ENCODE measurements around the gene PLCB2. TPM values are rescaled to one million over a fixed set of nuclear protein-coding genes. Genes with fewer than 3 reads are reported as not detected.

Gene PLCB2
- polyA plus RNA-seq, 12 donors: 5.2 to 36.6 (median 7.5) TPM; not detected in 1

DNA sequence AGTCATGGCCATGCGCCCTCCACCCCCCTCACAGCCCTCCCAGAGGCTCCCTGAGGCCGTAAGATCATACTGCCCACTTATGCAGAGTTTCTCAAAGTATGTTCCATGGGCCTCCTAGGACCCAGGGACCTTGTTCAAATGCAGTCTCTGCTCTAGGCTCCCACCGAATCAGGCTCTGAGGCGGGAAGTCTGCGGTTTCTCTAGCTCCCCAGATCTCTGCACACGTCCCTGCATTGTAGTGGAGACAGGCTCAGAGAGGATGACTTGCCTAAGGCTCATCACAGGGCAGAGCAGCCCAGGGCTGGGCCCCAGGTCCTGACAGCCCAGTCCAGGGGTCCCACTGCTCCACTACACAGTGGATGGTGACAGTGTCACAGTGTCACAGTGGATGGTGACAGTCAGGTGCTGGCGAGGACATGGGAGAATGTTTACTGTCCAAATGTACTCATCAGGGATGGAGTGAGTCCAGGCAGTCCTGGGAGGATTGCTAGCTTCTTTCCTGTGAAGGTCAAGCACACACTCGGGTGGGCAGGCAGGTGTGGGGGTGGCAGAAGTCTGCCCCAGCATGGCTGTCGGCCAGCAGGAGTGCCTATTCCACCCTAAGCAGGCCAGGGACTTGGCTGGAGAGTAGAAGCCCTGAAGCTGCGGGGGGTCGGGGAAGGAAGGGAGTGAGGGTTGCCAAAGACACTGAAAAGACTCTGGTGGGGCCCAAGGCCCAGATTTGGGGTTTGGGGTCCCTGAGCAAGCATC is 37.3 kb downstream of the PLCB2 start:
- DNase-seq: no peak

DNA sequence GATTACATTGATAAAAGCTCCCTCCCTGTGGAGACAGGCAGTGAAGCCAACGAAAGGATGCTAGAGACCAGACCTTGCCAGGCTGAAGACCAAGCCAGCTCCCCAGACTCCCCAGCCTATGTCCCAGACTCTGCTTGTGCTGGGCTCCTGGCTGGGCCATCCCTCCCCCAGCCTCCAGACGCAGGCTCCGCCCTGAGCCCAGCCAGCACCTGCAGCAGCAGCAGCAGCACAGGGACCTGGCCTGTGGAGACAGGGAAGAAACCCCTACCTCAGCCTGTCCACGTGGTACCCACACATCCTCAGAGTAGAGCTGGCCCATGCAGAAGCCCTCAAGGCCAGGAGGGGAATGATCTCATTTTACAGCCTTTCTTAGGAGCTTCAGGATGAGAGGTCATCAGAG is 38.1 kb downstream of the PLCB2 start:
- no peak for DNase-seq

DNA sequence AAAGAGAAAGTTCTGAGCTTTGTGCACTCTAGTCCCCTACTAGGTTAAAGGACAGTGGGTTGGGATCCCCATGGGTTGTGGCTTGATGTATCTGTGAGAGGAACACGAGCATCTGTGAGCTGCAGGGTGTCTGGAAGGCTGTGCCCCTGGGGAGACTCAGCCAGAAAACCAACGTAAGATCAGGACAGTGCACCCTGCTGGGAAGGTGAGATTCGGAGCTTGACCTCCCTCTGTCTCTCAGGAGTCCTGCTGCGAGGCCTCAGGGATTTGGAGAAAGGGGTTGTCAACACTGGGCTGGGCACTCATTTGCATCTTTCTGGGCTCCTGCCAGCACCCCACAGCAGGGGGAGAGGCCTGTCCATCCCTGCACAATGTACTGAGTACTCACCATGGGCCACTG is 40.1 kb downstream of the PLCB2 start:
- no peak for DNase-seq

DNA sequence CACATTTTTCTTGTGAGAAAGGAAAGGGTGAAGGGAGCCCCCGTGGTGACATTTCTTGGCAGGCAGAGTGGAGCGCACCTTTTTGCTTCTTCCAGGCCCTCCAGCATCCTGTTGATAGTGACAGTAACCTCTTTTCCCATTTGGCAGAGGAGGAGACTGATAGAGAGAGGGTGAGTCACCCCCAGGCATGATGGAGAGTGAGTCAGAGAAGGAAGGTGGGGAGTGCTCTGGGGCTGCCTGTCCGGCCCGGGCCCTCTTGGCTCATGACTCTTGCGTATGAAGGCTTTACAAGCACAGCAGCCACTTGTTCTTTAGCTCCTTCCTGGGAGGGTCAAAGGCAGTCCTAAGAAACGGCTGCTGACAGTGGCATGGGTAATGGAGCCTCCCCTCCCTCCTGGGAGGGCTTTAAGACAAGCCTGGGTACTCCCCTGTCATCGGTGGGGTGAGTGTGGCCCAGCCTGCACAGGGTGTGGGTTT is 40.9 kb downstream of the PLCB2 start:
- no peak for DNase-seq

DNA sequence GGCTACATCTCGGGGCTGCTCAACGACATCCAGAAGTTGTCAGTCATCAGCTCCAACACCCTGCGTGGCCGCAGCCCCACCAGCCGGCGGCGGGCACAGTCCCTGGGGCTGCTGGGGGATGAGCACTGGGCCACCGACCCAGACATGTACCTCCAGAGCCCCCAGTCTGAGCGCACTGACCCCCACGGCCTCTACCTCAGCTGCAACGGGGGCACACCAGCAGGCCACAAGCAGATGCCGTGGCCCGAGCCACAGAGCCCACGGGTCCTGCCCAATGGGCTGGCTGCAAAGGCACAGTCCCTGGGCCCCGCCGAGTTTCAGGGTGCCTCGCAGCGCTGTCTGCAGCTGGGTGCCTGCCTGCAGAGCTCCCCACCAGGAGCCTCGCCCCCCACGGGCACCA is 41.9 kb downstream of the PLCB2 start:
- DNase-seq: no peak

- DNase-seq: no peak
Measured at GRCh38 chr15:40265355-40265754, 42.4 kb downstream of the PLCB2 start.

DNA sequence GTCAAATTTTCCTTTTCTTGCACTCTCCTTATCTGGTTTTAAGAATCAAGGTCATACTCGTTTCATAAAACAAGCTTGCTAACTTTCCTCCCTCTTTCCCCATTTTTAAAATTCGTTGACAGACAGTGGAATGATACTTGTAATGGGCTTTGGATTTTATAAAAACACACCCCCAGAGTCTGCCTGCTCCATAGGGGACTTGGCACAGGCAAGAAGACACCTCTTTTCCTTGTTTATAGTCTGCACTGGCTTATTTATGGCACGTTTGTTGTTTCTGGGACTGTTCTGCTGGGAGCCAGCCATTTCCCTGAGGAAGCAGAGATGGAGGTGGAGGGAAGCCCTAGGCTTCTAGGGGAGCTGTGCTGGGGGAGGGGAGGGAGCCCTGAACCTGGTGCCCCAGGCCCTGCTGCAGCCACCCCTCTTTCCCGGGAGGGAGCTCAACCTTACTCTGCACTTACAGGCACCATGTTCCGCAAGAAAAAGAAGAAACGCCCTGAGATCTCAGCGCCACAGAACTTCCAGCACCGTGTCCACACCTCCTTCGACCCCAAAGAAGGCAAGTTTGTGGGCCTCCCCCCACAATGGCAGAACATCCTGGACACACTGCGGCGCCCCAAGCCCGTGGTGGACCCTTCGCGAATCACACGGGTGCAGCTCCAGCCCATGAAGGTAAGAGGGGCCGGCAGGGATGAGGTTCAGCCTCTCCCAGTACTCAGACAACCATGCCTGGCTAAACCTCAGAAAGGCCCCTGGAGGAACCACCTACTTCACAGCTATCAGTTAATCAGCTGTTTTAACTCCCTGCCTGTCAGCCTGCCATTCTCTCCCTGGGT is 43.2 kb downstream of the PLCB2 start:
- DNase-seq: no peak

GRCh38 chr15:40263024-40263754 is 44.5 kb downstream of the PLCB2 start:
- no peak for DNase-seq

- DNase-seq: no peak
Measured at GRCh38 chr15:40259021-40259420, 48.7 kb downstream of the PLCB2 start.

DNA sequence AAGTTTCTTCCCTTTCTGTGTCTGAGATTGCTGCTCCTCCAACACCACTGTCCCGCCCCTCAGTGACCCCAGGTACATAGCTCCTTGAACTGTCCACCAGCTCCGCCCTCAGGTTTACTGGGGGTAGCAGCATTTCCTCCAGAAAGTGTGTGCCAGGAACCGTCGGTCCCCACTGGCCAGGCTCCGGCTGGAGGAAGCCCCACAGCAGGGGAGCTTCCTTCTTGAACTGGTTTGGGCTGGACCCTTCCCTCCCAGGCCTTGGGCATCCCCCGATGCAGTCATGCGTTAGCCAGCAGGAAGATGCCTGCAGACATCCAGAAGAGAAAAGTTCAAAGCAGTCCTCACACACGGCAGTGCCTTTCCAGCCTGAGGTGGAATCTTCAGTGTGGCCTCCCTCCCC is 49.2 kb downstream of the PLCB2 start:
- no peak for DNase-seq

DNA sequence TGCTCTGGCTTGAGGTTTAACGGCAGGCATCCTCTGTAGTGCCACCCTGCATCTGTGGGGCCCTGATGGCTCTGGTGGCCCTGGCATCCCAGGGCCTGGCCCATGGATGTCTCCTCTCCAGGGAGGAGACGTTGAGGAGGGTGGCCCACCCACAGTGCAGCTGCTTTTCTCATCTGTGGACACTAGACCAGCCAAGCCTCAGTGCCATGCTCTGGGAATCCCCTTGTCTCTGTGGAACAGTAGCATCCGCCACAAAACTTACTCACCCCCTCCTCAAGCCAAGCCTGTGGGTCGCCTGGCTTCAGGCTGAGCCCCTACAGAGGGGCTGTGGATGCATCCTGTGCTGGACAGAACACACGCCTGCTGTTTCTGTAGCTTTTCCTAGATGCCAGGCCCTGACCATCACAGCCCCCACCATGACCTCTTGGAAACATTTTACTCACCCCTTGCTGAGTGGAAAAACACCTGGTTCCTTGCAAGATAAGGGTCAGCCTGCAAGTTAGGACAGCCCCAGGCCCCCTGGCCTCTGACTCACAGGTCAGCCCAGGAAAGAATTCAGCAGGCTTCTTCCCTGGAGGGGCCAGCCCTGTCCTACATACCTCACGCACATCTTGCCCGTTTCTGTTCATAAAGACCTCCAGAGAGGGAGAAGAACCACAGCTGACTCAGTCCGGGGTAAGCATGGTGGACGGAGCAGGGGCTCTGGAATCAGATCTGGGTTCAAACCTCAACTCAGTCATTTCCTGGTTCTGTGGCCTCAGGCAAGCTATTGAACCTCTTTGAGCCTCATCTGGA is 49.9 kb downstream of the PLCB2 start:
- no peak for DNase-seq

GRCh38 chr15:40256638-40257235 is 51.0 kb downstream of the PLCB2 start:
- DNase-seq: no peak

- no peak for DNase-seq
Measured at GRCh38 chr15:40255033-40255432, 52.7 kb downstream of the PLCB2 start.

DNA sequence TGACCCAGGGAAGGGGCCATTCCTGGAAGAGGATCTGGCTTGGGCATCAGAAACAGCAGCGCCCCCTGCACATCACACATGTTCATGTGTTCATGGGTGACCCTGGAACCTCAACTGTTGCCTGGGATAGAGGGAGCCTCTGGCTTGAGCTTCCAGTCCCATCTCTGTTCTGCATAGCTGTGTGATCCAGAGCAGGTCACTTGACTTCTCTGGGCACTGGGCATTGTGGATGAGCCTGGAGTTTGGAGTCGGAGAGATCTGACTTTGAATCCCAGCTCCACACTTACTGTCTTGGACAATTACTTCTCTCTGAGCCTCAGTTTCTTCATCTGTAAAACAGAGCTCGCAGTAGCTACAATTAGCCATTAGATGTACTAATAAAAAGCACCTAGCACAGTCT is 53.3 kb downstream of the PLCB2 start:
- DNase-seq: no peak

- no peak for DNase-seq
Measured at GRCh38 chr15:40253167-40253790, 54.5 kb downstream of the PLCB2 start.

GRCh38 chr15:40252438-40253166 is 55.1 kb downstream of the PLCB2 start:
- no peak for DNase-seq

GRCh38 chr15:40252141-40252437 is 55.6 kb downstream of the PLCB2 start:
- DNase-seq: no peak

- no peak for DNase-seq
Measured at GRCh38 chr15:40251486-40252140, 56.1 kb downstream of the PLCB2 start.

GRCh38 chr15:40250771-40251483 is 56.8 kb downstream of the PLCB2 start:
- no peak for DNase-seq

Measured in muscle of arm (tissue), 12 donors.